HCT116 (cell line): ENCODE results near the gene PRDM1. TPM values are rescaled to one million over a fixed set of nuclear protein-coding genes. Genes with fewer than 3 reads are reported as not detected.

Experiments
- ATAC-seq: fragments of 200-7000 bp; cut with Tn5 transposase; 2 replicates; pipeline ENCODE4 v1.9.1; 2020; ENCODE audit warnings: mild to moderate bottlenecking, moderate library complexity
- BruUV-seq: library from RNA; stranded (reverse); fragments of 400-500 nt; replicated peaks from 2 replicates; lab custom pipeline; 2021; lab: Mats Ljungman, UMichigan
- CTCF ChIA-PET: fragments of 300-600 bp; sonication (Branson Sonifier 250); formaldehyde crosslinking; loops from one replicate; lab custom pipeline; 2021; ENCODE audit warnings: antibody characterized with exemption; lab: Charles Lee
- POLR2A ChIA-PET: fragments of 300-600, 350-600 bp; sonication (Branson Sonifier 250); formaldehyde crosslinking; loops from one replicate; lab custom pipeline; 2021; ENCODE audit warnings: antibody characterized with exemption; lab: Charles Lee
- RAD21 ChIA-PET, 2 experiments: fragments of 300-600 bp; sonication (Branson Sonifier 250); formaldehyde crosslinking; loops; one replicate each; lab custom pipeline; 2023; ENCODE audit warnings: low total read pairs in 2 of 2; ENCODE audit not compliant: uncharacterized antibody in 2 of 2, unreplicated experiment in 2 of 2, low non-redundant PET in 1 of 2; lab: Charles Lee
- DNase-seq: peaks from one replicate; pipeline ENCODE4 v3.0.0-alpha.2; 2010; ENCODE audit warnings: low read depth, low spot score
- H2AFZ ChIP-seq: fragments of 200-600 bp; shearing (Covaris generic), sonication (generic); 2 replicates; pipeline ENCODE4 v1.6.1; 2017; ENCODE audit warnings: low read depth, mixed run types, mixed read lengths, antibody characterized with exemption, low read length; ENCODE audit not compliant: poor library complexity, severe bottlenecking
- H3K27ac ChIP-seq: 2 replicates; pipeline ENCODE4 v1.5.1; 2012; ENCODE audit warnings: low read depth, low read length
- H3K27me3 ChIP-seq: fragments of 200-600 bp; sonication (generic); 2 replicates; pipeline ENCODE4 v1.6.1; 2016; ENCODE audit warnings: mixed run types, low read length, mixed read lengths; ENCODE audit not compliant: insufficient read depth
- H3K36me3 ChIP-seq, 2 experiments: fragments of 200-500 bp in 1 of 2; fragments of 200-600 bp in 1 of 2; sonication (Bioruptor generic) in 1 of 2; sonication (generic) in 1 of 2; 2 replicates each; pipeline versions ENCODE4 v1.5.1 to v1.6.1; 2014 to 2016; ENCODE audit warnings: low read length in 2 of 2, inconsistent platforms in 1 of 2, mixed read lengths in 1 of 2, mixed run types in 1 of 2; ENCODE audit not compliant: insufficient read depth in 2 of 2, control insufficient read depth in 1 of 2
- H3K4me1 ChIP-seq, 2 experiments: fragments of 200-600 bp in 1 of 2; sonication (generic) in 1 of 2; 2 replicates each; pipeline versions ENCODE4 v1.5.1 to v1.6.1; 2012 to 2017; ENCODE audit warnings: low read length in 2 of 2, inconsistent platforms in 1 of 2, mild to moderate bottlenecking in 1 of 2, mixed read lengths in 1 of 2, mixed run types in 1 of 2, moderate library complexity in 1 of 2; ENCODE audit not compliant: insufficient read depth in 2 of 2, control insufficient read depth in 1 of 2
- H3K4me2 ChIP-seq: fragments of 200-600 bp; sonication (generic); 2 replicates; pipeline ENCODE4 v1.6.1; 2017; ENCODE audit warnings: mixed run types, low read length, mixed read lengths
- H3K4me3 ChIP-seq, 2 experiments: fragments of 200-600 bp in 1 of 2; sonication (generic) in 1 of 2; replicated peaks in 1 of 2; 2 replicates each; pipeline ENCODE4 v1.5.1; 2011 to 2016; ENCODE audit warnings: low read length in 2 of 2, control low read depth in 1 of 2, low read depth in 1 of 2, mild to moderate bottlenecking in 1 of 2, mixed read lengths in 1 of 2, mixed run types in 1 of 2
- H3K79me2 ChIP-seq: fragments of 200-600 bp; sonication (generic); 2 replicates; pipeline ENCODE4 v1.6.1; 2017; ENCODE audit warnings: mild to moderate bottlenecking, mixed run types, low read length, moderate library complexity, mixed read lengths; ENCODE audit not compliant: insufficient read depth
- H3K9ac ChIP-seq: fragments of 200-600 bp; sonication (generic); 2 replicates; pipeline ENCODE4 v1.6.1; 2016; ENCODE audit warnings: low read length, mixed read lengths
- H3K9me2 ChIP-seq: fragments of 200-600 bp; sonication (generic), shearing (Covaris generic); 2 replicates; pipeline ENCODE4 v1.6.1; 2017; ENCODE audit warnings: mixed run types, mild to moderate bottlenecking, moderate library complexity; ENCODE audit not compliant: insufficient read depth
- H3K9me3 ChIP-seq, 2 experiments: fragments of 200-500 bp in 1 of 2; fragments of 200-600 bp in 1 of 2; sonication (Bioruptor generic) in 1 of 2; sonication (generic) in 1 of 2; 2 replicates each; pipeline ENCODE4 v1.6.1; 2014 to 2017; ENCODE audit warnings: low read length in 2 of 2, mixed read lengths in 2 of 2, inconsistent platforms in 1 of 2, low read depth in 1 of 2, mild to moderate bottlenecking in 1 of 2, mixed run types in 1 of 2, moderate library complexity in 1 of 2; ENCODE audit not compliant: control insufficient read depth in 1 of 2, insufficient read depth in 1 of 2
- H4K20me1 ChIP-seq: fragments of 200-600 bp; sonication (generic), shearing (Covaris generic); 2 replicates; pipeline ENCODE4 v1.6.1; 2017; ENCODE audit warnings: mixed run types, mild to moderate bottlenecking, moderate library complexity; ENCODE audit not compliant: insufficient read depth
- CBX3 ChIP-seq: IDR thresholded peaks from 2 replicates; pipeline ENCODE4 v1.6.1; 2012; ENCODE audit warnings: low read depth
- RAD21 ChIP-seq: IDR thresholded peaks from 2 replicates; pipeline ENCODE4 v1.6.1; 2012; ENCODE audit warnings: low read depth, mild to moderate bottlenecking
- SP1 ChIP-seq: IDR thresholded peaks from 2 replicates; pipeline ENCODE4 v1.6.1; 2012; ENCODE audit warnings: low read depth
- ZBTB33 ChIP-seq: IDR thresholded peaks from 2 replicates; pipeline ENCODE4 v1.6.1; 2011; ENCODE audit warnings: mild to moderate bottlenecking, low read length, moderate library complexity; ENCODE audit not compliant: insufficient replicate concordance; ENCODE audit errors: extremely low read depth
- ZFX ChIP-seq: fragments of 450-650 bp; IDR thresholded peaks from 2 replicates; pipeline ENCODE4 v1.6.1; 2017
- ZNF274 ChIP-seq: fragments of 200-500 bp; sonication (Bioruptor generic); IDR thresholded peaks from 2 replicates; pipeline ENCODE4 v1.6.1; 2014; ENCODE audit warnings: mild to moderate bottlenecking, low read depth, low read length, inconsistent platforms
- intact Hi-C: fragments of 100-400 bp; cut with micrococcal nuclease; formaldehyde crosslinking; loops from 2 replicates; pipeline ENCODE4 v1.10.0; 2022
- total RNA-seq: library from RNA; stranded (reverse); gene quantifications from one replicate; pipeline ENCODE4 v1.2.1, GENCODE V29; 2021; ENCODE audit not compliant: unreplicated experiment

PRDM1 gene
- total RNA-seq, 1 experiment from 2014 or later, result 3.4 TPM

DNA sequence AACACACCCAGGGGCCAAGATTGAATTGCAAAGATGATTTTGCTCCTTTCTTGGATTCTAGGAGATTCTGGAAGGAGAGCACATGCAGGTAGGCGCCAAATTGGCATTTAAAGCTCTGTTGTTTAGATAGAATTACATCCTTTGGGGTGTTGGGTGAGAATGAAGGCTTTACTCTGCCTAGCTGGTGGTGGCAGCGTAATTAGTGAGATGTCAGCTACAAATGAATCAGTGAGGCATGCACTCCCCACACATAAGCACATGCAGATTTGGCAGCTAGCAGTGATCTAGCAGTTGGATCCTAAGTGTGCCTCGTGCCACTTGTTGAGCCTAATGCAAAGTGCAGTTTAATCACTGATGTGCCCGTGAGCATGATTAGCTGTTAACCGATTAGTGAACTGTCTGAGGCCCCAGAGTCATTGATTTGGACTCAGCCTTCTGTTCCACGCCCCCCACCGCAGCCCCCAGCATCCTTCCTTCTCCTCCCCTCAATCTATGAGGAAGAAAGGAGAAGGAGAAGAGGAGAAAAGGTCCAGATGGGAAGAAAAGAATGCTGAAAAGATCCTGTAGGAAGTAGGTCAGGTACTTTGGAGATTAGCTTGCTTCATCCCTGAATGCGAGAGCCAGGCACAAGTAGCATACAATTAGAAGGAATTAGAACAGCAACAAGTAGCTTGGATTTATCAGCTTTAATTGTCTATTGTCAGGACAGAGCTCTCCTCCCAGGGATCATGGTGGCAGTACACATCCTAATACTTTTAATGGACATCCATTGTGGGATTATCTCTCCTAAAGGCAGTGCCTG lies 6.0 kb upstream of the PRDM1 start:
- CTCF ChIA-PET, result interaction anchor here (0.9 kb wide), 1 partner anchor 707 kb away, joined by 3 read pairs; no protein-coding TSS in a partner anchor
- no peak overlapping the region for H3K9ac ChIP-seq

DNA sequence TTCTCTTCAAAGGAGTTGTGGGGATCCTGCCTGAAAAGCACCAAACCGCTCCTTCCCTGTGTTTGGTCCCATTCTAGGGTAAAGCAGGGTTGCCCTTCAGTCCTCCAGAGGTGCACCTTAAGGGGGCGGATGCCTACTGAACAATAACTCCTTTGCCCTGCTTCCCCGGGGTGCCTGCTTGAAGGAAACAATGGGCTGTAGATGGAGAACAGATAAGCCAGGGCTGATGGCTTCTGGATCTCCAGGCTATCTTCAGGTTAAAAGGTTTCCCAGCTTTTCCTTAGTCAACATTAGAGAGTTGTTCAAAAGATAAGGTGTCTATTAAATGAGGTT lies 5.4 kb upstream of the PRDM1 start:
- no TSS peak for BruUV-seq
- Histone ChIP-seq H3K4me1 (peaks cover 8 to 16% of the 10 kb centered on the region in 2 experiments; a peak in 3 of 4 replicates), H3K79me2 (no peaks in the 10 kb centered on the region), H3K9ac (no peak overlapping the region), H2AFZ (no peak overlapping the region), H3K9me3 (no peaks in the 10 kb centered on the region), H3K36me3 (no peaks in the 10 kb centered on the region), H3K27me3 (no peaks in the 10 kb centered on the region), H3K4me3 (no peak overlapping the region), H3K27ac (no peak overlapping the region), H3K4me2 (no peak overlapping the region), H4K20me1 (no peaks in the 10 kb centered on the region), H3K9me2 (no peaks in the 10 kb centered on the region)
- ChIA-PET CTCF (interaction anchor here (0.9 kb wide), 1 partner anchor 707 kb away, joined by 3 read pairs; no protein-coding TSS in a partner anchor), POLR2A (no interaction called here), RAD21 (no interaction called here)
- ATAC-seq (no peak), DNase-seq (no peak)
- TF ChIP-seq ZFX (no peak), ZNF274 (no peak), SP1 (no peak)
- intact Hi-C loops, result no loop called here

More for the DNA sequence above, 6.0 kb upstream of the PRDM1 start:
- DNase-seq, result no peak
- BruUV-seq, result no TSS peak
- TF ChIP-seq ZBTB33 (no peak), RAD21 (no peak), CBX3 (no peak)
- H4K20me1 ChIP-seq, result no peaks in the 10 kb centered on the region
- no peaks in the 10 kb centered on the region for H3K36me3 ChIP-seq
- ChIA-PET RAD21 (no interaction called here), POLR2A (no interaction called here)
- no peaks in the 10 kb centered on the region for H3K27me3 ChIP-seq
- H2AFZ ChIP-seq, result no peak overlapping the region
- intact Hi-C loops, result no loop called here
- no peak overlapping the region for H3K4me3 ChIP-seq
- peaks cover 3 to 10% of the 10 kb centered on the region in 2 experiments; a peak in 3 of 4 replicates for H3K4me1 ChIP-seq
- no peaks in the 10 kb centered on the region for H3K9me2 ChIP-seq
- H3K27ac ChIP-seq, result no peak overlapping the region
- ATAC-seq, result no peak
- H3K79me2 ChIP-seq, result no peaks in the 10 kb centered on the region
- H3K9me3 ChIP-seq, result no peaks in the 10 kb centered on the region
- H3K4me2 ChIP-seq, result no peak overlapping the region
